Fibroblast of lung (primary cell): Measurements from ENCODE around the gene POP7.

Source experiments
- CTCF ChIP-seq, 2 donors: IDR thresholded peaks in 1 of 2; conservative IDR thresholded peaks in 1 of 2; 1 replicate in 1 of 2; 2 replicates in 1 of 2; pipeline ENCODE4 v1.5.1; 2011 to 2012; ENCODE audit warnings: low read length in 2 of 2, control low read depth in 1 of 2, inconsistent platforms in 1 of 2, low read depth in 1 of 2, mild to moderate bottlenecking in 1 of 2
- EZH2 ChIP-seq: IDR thresholded peaks from 2 replicates; pipeline ENCODE4 v1.5.1; 2012; ENCODE audit warnings: low read length, control low read depth, mild to moderate bottlenecking; ENCODE audit errors: missing control alignments

- TF ChIP-seq CTCF (conservative IDR thresholded peaks at IDR 0.05 in 1 of 2, IDR thresholded peaks at IDR 0.05 in 1 of 2; ENCODE audit: low read depth in 1 of 2, low read length in 2 of 2): no peak
- TF ChIP-seq EZH2: no peak
Measured at GRCh38 chr7:100670074-100670473, 35.8 kb upstream of the POP7 start.
